ENCODE measurements around the gene YJU2. TPM values are rescaled to one million over a fixed set of nuclear protein-coding genes. Genes with fewer than 3 reads are reported as not detected.
"Not testable (repeated sequence)": the region's sequence is repeated elsewhere in the genome, so short reads cannot be mapped to it uniquely, and the experiment has no call there.

Gene YJU2
- total RNA-seq, 4 donors from 2014 or later = 17.0 to 29.1 (median 26.4) TPM

GRCh38 chr19:4238831-4239230, 8.0 kb upstream of the YJU2 start:
- peaks cover 0 to 10% (median 5%) of the 10 kb centered on the region in 4 donors for H3K9me3 ChIP-seq
- WGBS = 95% methylated on average over 4 of the region's 4 CpGs
- TF ChIP-seq POLR2A (IDR thresholded peaks at IDR 0.05; ENCODE audit: low read depth) = no peak
- no peak for TF ChIP-seq EP300 (IDR thresholded peaks at IDR 0.05)
- TF ChIP-seq CTCF (IDR thresholded peaks at IDR 0.05) = no peak
- TF ChIP-seq POLR2AphosphoS5 (IDR thresholded peaks at IDR 0.05) = no peak

GRCh38 chr19:4241824-4242430, 5.0 kb upstream of the YJU2 start:
- Histone ChIP-seq H3K4me1 (peaks cover 0 to 8% (median 6%) of the 10 kb centered on the region in 4 donors), H3K36me3 (no peaks in the 10 kb centered on the region), H3K4me3 (no peak overlapping the region), H3K27ac (replicated peaks in 1 of 4) (no peak overlapping the region), H3K27me3 (peaks cover 0 to 21% (median 0%) of the 10 kb centered on the region in 4 donors), H3K9me3 (peaks cover 0 to 10% (median 5%) of the 10 kb centered on the region in 4 donors)
- WGBS = 76% methylated on average over 5 of the region's 5 CpGs
- TF ChIP-seq EP300 (IDR thresholded peaks at IDR 0.05) (no peak), POLR2A (IDR thresholded peaks at IDR 0.05; ENCODE audit: low read depth) (no peak), CTCF (IDR thresholded peaks at IDR 0.05) (no peak), POLR2AphosphoS5 (IDR thresholded peaks at IDR 0.05) (no peak)
- no peak for DNase-seq (ENCODE audit: extremely low spot score)
- intact Hi-C loops (cut with DNase I) = no loop called here

More at GRCh38 chr19:4238831-4239230, 8.0 kb upstream of the YJU2 start:
- H3K4me3 ChIP-seq = no peak overlapping the region
- no peaks in the 10 kb centered on the region for H3K36me3 ChIP-seq
- H3K4me1 ChIP-seq = no peaks in the 10 kb centered on the region
- DNase-seq (ENCODE audit: extremely low spot score) = no peak
- peaks cover 0 to 51% (median 0%) of the 10 kb centered on the region in 4 donors for H3K27me3 ChIP-seq
- intact Hi-C loops (cut with DNase I) = no loop called here
- H3K27ac ChIP-seq (replicated peaks in 1 of 4) = no peak overlapping the region

GRCh38 chr19:4245938-4246337, 942 bp upstream of the YJU2 start:
- H3K4me1 ChIP-seq = peaks cover 6 to 20% (median 15%) of the 10 kb centered on the region in 4 donors
- H3K4me3 ChIP-seq = peak overlapping the region in 2 of 4 donors; percentile 62 to 68
- H3K27ac ChIP-seq (replicated peaks in 1 of 4); H3K27me3 ChIP-seq; H3K9me3 ChIP-seq; intact Hi-C loops (cut with DNase I); DNase-seq (ENCODE audit: extremely low spot score): not testable (repeated sequence)
- peaks cover 21 to 27% (median 22%) of the 10 kb centered on the region in 4 donors for H3K36me3 ChIP-seq
- WGBS = 98% methylated on average over 6 of the region's 6 CpGs

- 98% methylated on average over 4 of the region's 4 CpGs for WGBS
- intact Hi-C loops (cut with DNase I) = no loop called here
These were observed 9.7 kb downstream of the YJU2 start for GRCh38 chr19:4256563-4256962.

GRCh38 chr19:4257025-4257424, 10.1 kb downstream of the YJU2 start:
- Histone ChIP-seq H3K4me1 (no peaks in the 10 kb centered on the region), H3K27ac (replicated peaks in 1 of 4) (no peak overlapping the region), H3K9me3 (peaks cover 0 to 7% (median 5%) of the 10 kb centered on the region in 4 donors), H3K27me3 (no peaks in the 10 kb centered on the region), H3K4me3 (no peak overlapping the region), H3K36me3 (peaks cover 85 to 100% (median 97%) of the 10 kb centered on the region in 4 donors)
- TF ChIP-seq POLR2A (IDR thresholded peaks at IDR 0.05; ENCODE audit: low read depth) (no peak), POLR2AphosphoS5 (IDR thresholded peaks at IDR 0.05) (no peak), CTCF (IDR thresholded peaks at IDR 0.05) (no peak), EP300 (IDR thresholded peaks at IDR 0.05) (no peak)
- intact Hi-C loops (cut with DNase I) = no loop called here
- 92% methylated on average over 6 of the region's 6 CpGs for WGBS
- DNase-seq (ENCODE audit: extremely low spot score) = no peak

More at GRCh38 chr19:4256563-4256962, 9.7 kb downstream of the YJU2 start:
- Histone ChIP-seq H3K9me3 (peaks cover 0 to 7% (median 5%) of the 10 kb centered on the region in 4 donors), H3K27me3 (no peaks in the 10 kb centered on the region), H3K4me1 (no peaks in the 10 kb centered on the region), H3K36me3 (peaks cover 84 to 100% (median 97%) of the 10 kb centered on the region in 4 donors), H3K4me3 (no peak overlapping the region), H3K27ac (replicated peaks in 1 of 4) (no peak overlapping the region)
- no peak for DNase-seq (ENCODE audit: extremely low spot score)
- TF ChIP-seq POLR2A (IDR thresholded peaks at IDR 0.05; ENCODE audit: low read depth) = no peak

All from esophagus muscularis mucosa (tissue), 4 donors.